ENCODE results near the gene ST7L.

ST7L gene

DNA sequence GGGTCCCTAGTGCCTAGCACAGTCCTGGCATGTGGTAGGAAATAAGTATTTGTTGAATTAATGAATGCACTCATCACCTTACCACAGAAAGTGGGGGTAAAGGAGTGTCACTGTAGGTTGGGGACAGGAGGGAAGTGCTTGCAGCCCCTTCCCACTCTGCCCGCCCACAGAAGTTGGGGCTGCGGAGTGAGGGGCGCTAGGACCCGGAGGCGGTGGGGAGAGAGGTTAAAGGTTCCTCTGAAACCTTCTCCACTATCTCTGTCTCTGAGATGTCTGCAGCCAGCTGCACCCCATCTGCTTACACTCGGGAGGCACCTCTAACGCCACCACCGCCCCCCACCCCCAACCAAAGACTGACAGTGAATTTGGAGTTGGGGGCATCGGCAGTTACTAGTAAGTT lies 111.6 kb downstream of the ST7L start:
- no peak for TF ChIP-seq EZH2phosphoT487 (IDR thresholded peaks at IDR 0.05; ENCODE audit: low read depth)
- TF ChIP-seq, protein P1, sequence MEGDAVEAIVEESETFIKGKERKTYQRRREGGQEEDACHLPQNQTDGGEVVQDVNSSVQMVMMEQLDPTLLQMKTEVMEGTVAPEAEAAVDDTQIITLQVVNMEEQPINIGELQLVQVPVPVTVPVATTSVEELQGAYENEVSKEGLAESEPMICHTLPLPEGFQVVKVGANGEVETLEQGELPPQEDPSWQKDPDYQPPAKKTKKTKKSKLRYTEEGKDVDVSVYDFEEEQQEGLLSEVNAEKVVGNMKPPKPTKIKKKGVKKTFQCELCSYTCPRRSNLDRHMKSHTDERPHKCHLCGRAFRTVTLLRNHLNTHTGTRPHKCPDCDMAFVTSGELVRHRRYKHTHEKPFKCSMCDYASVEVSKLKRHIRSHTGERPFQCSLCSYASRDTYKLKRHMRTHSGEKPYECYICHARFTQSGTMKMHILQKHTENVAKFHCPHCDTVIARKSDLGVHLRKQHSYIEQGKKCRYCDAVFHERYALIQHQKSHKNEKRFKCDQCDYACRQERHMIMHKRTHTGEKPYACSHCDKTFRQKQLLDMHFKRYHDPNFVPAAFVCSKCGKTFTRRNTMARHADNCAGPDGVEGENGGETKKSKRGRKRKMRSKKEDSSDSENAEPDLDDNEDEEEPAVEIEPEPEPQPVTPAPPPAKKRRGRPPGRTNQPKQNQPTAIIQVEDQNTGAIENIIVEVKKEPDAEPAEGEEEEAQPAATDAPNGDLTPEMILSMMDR (IDR thresholded peaks at IDR 0.05; ENCODE audit: low read depth, low read length): no peak
- no peak overlapping the region for H3K9ac ChIP-seq (ENCODE audit: low read length)
- H2AFZ ChIP-seq (ENCODE audit: low read depth, low read length): no peak overlapping the region
- no peaks in the 10 kb centered on the region for H3K27me3 ChIP-seq (ENCODE audit: low read depth, low read length)
- H3K9me3 ChIP-seq (ENCODE audit: insufficient read depth, low read length): no peaks in the 10 kb centered on the region
- H3K4me2 ChIP-seq (ENCODE audit: low read length): peak overlapping the region; percentile 93
- no peaks in the 10 kb centered on the region for H4K20me1 ChIP-seq (ENCODE audit: insufficient read depth, low read length)
- no peaks in the 10 kb centered on the region for H3K79me2 ChIP-seq (ENCODE audit: low read length)
- H3K4me1 ChIP-seq (ENCODE audit: low read length): no peaks in the 10 kb centered on the region
- H3K27ac ChIP-seq (ENCODE audit: low read length): no peak overlapping the region
- H3K36me3 ChIP-seq (replicated peaks; ENCODE audit: low read depth, low read length): no peaks in the 10 kb centered on the region
- peak overlapping the region; percentile 86 for H3K4me3 ChIP-seq (ENCODE audit: low read length)

DNA sequence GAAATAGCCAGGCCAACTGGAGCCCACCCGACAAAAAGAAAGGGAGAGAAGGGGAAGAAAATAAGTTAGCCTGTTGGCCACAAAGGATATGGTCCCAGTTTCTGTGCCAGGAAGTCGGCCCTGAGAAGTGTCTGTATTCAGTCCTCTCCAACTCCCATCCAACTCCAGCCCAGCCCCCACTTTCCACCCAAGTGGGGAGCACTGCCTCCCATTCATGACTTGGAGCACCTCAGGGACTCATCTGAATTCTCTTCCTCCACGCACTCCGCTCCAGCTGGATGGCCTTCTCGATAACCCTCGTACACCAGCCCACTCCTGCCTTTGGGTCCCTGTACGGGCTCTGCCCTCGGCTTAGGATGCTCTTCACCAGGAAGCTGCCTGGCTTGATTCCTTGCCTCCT lies 112.2 kb downstream of the ST7L start:
- no peak overlapping the region for H3K9ac ChIP-seq (ENCODE audit: low read length)
- TF ChIP-seq, protein P1 (IDR thresholded peaks at IDR 0.05; ENCODE audit: low read depth, low read length): no peak
- TF ChIP-seq EZH2phosphoT487 (IDR thresholded peaks at IDR 0.05; ENCODE audit: low read depth): no peak
- H3K79me2 ChIP-seq (ENCODE audit: low read length): no peaks in the 10 kb centered on the region
- no peaks in the 10 kb centered on the region for H3K9me3 ChIP-seq (ENCODE audit: insufficient read depth, low read length)
- no peaks in the 10 kb centered on the region for H3K27me3 ChIP-seq (ENCODE audit: low read depth, low read length)
- no peaks in the 10 kb centered on the region for H4K20me1 ChIP-seq (ENCODE audit: insufficient read depth, low read length)
- H3K4me1 ChIP-seq (ENCODE audit: low read length): no peaks in the 10 kb centered on the region
- no peak overlapping the region for H3K27ac ChIP-seq (ENCODE audit: low read length)
- H2AFZ ChIP-seq (ENCODE audit: low read depth, low read length): no peak overlapping the region
- no peak overlapping the region for H3K4me3 ChIP-seq (ENCODE audit: low read length)
- H3K4me2 ChIP-seq (ENCODE audit: low read length): no peak overlapping the region
- no peaks in the 10 kb centered on the region for H3K36me3 ChIP-seq (replicated peaks; ENCODE audit: low read depth, low read length)

DNA sequence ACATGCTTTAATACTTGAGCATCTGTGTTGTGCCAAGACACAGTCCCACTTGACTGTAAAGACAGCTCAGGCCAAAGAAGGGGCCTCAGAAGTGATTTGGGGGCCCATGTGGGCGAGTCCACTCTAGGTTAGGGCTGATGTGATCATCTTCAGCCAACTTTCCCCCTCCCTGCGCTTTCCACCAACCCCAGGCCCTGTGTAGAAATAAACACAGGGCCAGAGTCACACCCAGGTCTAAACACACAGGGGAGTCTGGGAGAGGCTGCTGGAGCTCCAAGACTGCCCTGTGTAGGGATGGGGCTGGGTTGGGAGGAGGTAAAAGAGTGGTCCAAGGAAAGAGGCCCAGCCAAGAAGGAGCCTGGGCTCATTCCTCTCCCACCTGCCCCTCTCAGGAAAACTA lies 112.6 kb downstream of the ST7L start:
- no peak overlapping the region for H2AFZ ChIP-seq (ENCODE audit: low read depth, low read length)
- no peaks in the 10 kb centered on the region for H3K9me3 ChIP-seq (ENCODE audit: insufficient read depth, low read length)
- TF ChIP-seq, protein P1 (IDR thresholded peaks at IDR 0.05; ENCODE audit: low read depth, low read length): no peak
- TF ChIP-seq EZH2phosphoT487 (IDR thresholded peaks at IDR 0.05; ENCODE audit: low read depth): no peak
- no peaks in the 10 kb centered on the region for H3K4me1 ChIP-seq (ENCODE audit: low read length)
- H3K79me2 ChIP-seq (ENCODE audit: low read length): no peaks in the 10 kb centered on the region
- H3K4me3 ChIP-seq (ENCODE audit: low read length): no peak overlapping the region
- no peaks in the 10 kb centered on the region for H3K27me3 ChIP-seq (ENCODE audit: low read depth, low read length)
- H3K9ac ChIP-seq (ENCODE audit: low read length): no peak overlapping the region
- H3K4me2 ChIP-seq (ENCODE audit: low read length): no peak overlapping the region
- no peak overlapping the region for H3K27ac ChIP-seq (ENCODE audit: low read length)
- no peaks in the 10 kb centered on the region for H3K36me3 ChIP-seq (replicated peaks; ENCODE audit: low read depth, low read length)
- H4K20me1 ChIP-seq (ENCODE audit: insufficient read depth, low read length): no peaks in the 10 kb centered on the region

DNA sequence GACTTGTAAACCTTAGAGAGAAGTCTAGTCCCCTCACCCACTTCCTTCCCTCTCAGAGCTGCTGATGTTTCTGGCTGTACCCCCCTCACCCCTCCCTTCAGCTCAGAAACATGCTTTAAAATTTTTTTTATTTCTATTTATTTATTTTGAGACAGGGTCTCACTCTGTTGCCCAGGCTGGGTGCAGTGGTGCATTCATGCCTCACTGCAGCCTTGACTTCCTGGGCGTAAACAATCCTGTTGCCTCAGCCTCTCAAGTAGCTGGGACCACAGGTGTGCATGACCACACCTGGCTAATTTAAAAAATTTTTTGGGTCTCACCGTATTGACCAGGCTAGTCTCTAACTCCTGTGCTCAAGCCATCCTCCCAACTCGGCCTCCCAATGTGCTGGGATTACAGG lies 113.1 kb downstream of the ST7L start:
- H3K27me3 ChIP-seq (ENCODE audit: low read depth, low read length): no peaks in the 10 kb centered on the region
- TF ChIP-seq, protein P1 (IDR thresholded peaks at IDR 0.05; ENCODE audit: low read depth, low read length): no peak
- no peak for TF ChIP-seq EZH2phosphoT487 (IDR thresholded peaks at IDR 0.05; ENCODE audit: low read depth)

More for the DNA sequence above, 113.1 kb downstream of the ST7L start:
- no peak overlapping the region for H3K9ac ChIP-seq (ENCODE audit: low read length)
- H2AFZ ChIP-seq (ENCODE audit: low read depth, low read length): no peak overlapping the region
- no peaks in the 10 kb centered on the region for H3K4me1 ChIP-seq (ENCODE audit: low read length)
- no peaks in the 10 kb centered on the region for H3K79me2 ChIP-seq (ENCODE audit: low read length)
- no peak overlapping the region for H3K27ac ChIP-seq (ENCODE audit: low read length)
- H3K9me3 ChIP-seq (ENCODE audit: insufficient read depth, low read length): no peaks in the 10 kb centered on the region
- H4K20me1 ChIP-seq (ENCODE audit: insufficient read depth, low read length): no peaks in the 10 kb centered on the region
- no peak overlapping the region for H3K4me2 ChIP-seq (ENCODE audit: low read length)
- no peak overlapping the region for H3K4me3 ChIP-seq (ENCODE audit: low read length)
- H3K36me3 ChIP-seq (replicated peaks; ENCODE audit: low read depth, low read length): no peaks in the 10 kb centered on the region
